Lower leg skin (tissue), 3 donors: Measurements from ENCODE around the gene KIRREL2.

Experiments
- POLR2A ChIP-seq, 2 donors: fragments of 450-650 bp; IDR thresholded peaks; one replicate each; pipeline ENCODE4 v1.6.1; 2016 to 2017; ENCODE audit warnings: antibody characterized with exemption in 2 of 2, mild to moderate bottlenecking in 1 of 2, moderate library complexity in 1 of 2
- TF ChIP-seq, protein P1 (sequence below), 3 donors: fragments of 450-650 bp; IDR thresholded peaks; one replicate each; pipeline ENCODE4 v1.5.1; 2016; ENCODE audit warnings: antibody characterized with exemption in 3 of 3, mild to moderate bottlenecking in 3 of 3, moderate library complexity in 2 of 3

- TF ChIP-seq, protein P1, sequence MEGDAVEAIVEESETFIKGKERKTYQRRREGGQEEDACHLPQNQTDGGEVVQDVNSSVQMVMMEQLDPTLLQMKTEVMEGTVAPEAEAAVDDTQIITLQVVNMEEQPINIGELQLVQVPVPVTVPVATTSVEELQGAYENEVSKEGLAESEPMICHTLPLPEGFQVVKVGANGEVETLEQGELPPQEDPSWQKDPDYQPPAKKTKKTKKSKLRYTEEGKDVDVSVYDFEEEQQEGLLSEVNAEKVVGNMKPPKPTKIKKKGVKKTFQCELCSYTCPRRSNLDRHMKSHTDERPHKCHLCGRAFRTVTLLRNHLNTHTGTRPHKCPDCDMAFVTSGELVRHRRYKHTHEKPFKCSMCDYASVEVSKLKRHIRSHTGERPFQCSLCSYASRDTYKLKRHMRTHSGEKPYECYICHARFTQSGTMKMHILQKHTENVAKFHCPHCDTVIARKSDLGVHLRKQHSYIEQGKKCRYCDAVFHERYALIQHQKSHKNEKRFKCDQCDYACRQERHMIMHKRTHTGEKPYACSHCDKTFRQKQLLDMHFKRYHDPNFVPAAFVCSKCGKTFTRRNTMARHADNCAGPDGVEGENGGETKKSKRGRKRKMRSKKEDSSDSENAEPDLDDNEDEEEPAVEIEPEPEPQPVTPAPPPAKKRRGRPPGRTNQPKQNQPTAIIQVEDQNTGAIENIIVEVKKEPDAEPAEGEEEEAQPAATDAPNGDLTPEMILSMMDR (IDR thresholded peaks at IDR 0.05): no peak
- TF ChIP-seq POLR2A (IDR thresholded peaks at IDR 0.05): no peak
Observed at GRCh38 chr19:35848486-35848885, 8.2 kb upstream of the KIRREL2 start.
